A673 (cell line): Measurements from ENCODE around the gene CAMSAP2. TPM values are rescaled to one million over a fixed set of nuclear protein-coding genes. Genes with fewer than 3 reads are reported as not detected.

ENCODE experiments used
- BruUV-seq: library from RNA; stranded (reverse); fragments of 400-500 nt; replicated peaks from 2 replicates; lab custom pipeline; 2021; lab: Mats Ljungman, UMichigan
- CTCF ChIA-PET: fragments of 300-600 bp; sonication (Branson Sonifier 250); formaldehyde crosslinking; loops from one replicate; lab custom pipeline; 2022; ENCODE audit warnings: antibody characterized with exemption; lab: Charles Lee
- POLR2A ChIA-PET: fragments of 300-600 bp; sonication (Branson Sonifier 250); formaldehyde crosslinking; loops from one replicate; lab custom pipeline; 2022; ENCODE audit warnings: antibody characterized with exemption; ENCODE audit not compliant: low non-redundant PET; lab: Charles Lee
- DNase-seq: peaks from one replicate; pipeline ENCODE4 v3.0.0-alpha.2; 2015; ENCODE audit warnings: low spot score
- H3K27ac ChIP-seq: fragments of 200-600 bp; sonication (generic); 2 replicates; pipeline ENCODE4 v1.5.1; 2016; ENCODE audit warnings: mixed run types, low read depth, mild to moderate bottlenecking, mixed read lengths, antibody characterized with exemption, low read length; ENCODE audit not compliant: poor library complexity, severe bottlenecking
- H3K27me3 ChIP-seq: fragments of 200-600 bp; sonication (generic); replicated peaks from 2 replicates; pipeline ENCODE4 v1.6.1; 2017; ENCODE audit warnings: mixed run types, low read depth, mild to moderate bottlenecking, mixed read lengths, antibody characterized with exemption, low read length; ENCODE audit not compliant: insufficient read depth, poor library complexity
- H3K36me3 ChIP-seq: fragments of 200-600 bp; sonication (generic); 2 replicates; pipeline ENCODE4 v1.6.1; 2016; ENCODE audit warnings: mixed run types, mild to moderate bottlenecking, mixed read lengths, antibody characterized with exemption, low read length; ENCODE audit not compliant: insufficient read depth, poor library complexity, severe bottlenecking
- H3K4me1 ChIP-seq: fragments of 200-600 bp; sonication (generic); 2 replicates; pipeline ENCODE4 v1.6.1; 2017; ENCODE audit warnings: mixed run types, mild to moderate bottlenecking, mixed read lengths, antibody characterized with exemption, low read length; ENCODE audit not compliant: insufficient read depth, poor library complexity, severe bottlenecking
- H3K4me3 ChIP-seq: fragments of 200-600 bp; sonication (generic); 2 replicates; pipeline ENCODE4 v1.5.1; 2016; ENCODE audit warnings: low read depth, mixed run types, mild to moderate bottlenecking, mixed read lengths, low read length; ENCODE audit not compliant: poor library complexity, severe bottlenecking
- H3K9me3 ChIP-seq: fragments of 200-600 bp; sonication (generic); 2 replicates; pipeline ENCODE4 v1.6.1; 2016; ENCODE audit warnings: mixed run types, low read depth, mild to moderate bottlenecking, mixed read lengths, antibody characterized with exemption, low read length; ENCODE audit not compliant: poor library complexity, severe bottlenecking
- EZH2 ChIP-seq: fragments of 200-600 bp; sonication (generic); IDR thresholded peaks from 2 replicates; pipeline ENCODE4 v1.6.1; 2017; ENCODE audit warnings: borderline replicate concordance, low read depth, mild to moderate bottlenecking, mixed read lengths, antibody characterized with exemption, low read length; ENCODE audit not compliant: poor library complexity, severe bottlenecking
- intact Hi-C: fragments of 100-400 bp; cut with micrococcal nuclease; formaldehyde crosslinking; loops from one replicate; pipeline ENCODE4 v1.10.0; 2022; ENCODE audit not compliant: unreplicated experiment
- total RNA-seq: library from RNA; stranded (reverse); gene quantifications from 2 replicates; pipeline ENCODE4 v1.2.3, GENCODE V29; 2021
- TF ChIP-seq, protein P1 (sequence below): fragments of 300-800, 200-600 bp; sonication (generic); conservative IDR thresholded peaks from 2 replicates; pipeline ENCODE4 v1.5.1; 2017; ENCODE audit warnings: low read depth, mild to moderate bottlenecking, antibody characterized with exemption, low read length, moderate library complexity, mixed read lengths

Gene CAMSAP2
- total RNA-seq, 1 experiment from 2014 or later = 39.4 TPM

DNA sequence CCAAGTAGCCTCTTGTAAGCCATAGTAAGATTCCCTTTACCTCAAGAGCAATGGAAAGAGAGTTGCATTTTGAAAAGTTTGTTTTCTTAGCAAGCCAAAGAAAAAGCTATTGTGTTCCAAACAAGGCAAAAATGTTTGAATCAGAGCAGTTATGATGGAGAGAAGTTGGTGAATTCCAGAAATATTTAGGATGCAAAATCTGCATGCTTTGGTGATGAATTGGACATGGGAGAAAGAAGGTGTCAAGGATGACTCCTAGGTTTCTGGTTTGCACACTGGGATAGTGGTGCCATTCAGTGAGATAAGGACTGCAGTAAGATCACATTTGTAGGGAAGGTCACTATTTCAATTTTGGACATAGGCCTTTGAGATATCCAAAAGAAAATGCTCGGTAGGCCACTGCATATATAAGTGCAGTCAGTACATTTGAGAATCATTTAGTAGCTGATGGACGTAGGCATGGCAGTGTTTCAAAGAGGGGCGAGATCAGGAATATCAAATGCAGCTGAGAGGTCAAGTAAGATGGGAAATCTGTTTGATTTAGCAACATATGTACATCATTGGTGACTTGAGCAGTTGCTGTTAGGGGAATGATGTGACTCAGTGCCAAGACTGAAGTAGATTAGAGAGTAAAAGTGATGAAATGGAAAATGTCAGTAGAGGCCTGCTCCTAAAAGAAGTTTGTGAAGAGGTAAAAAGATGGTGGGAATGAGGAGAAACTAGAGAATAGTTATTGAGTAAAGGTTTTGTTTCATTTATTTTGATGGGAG lies 100.2 kb downstream of the CAMSAP2 start:
- TF ChIP-seq, protein P1, sequence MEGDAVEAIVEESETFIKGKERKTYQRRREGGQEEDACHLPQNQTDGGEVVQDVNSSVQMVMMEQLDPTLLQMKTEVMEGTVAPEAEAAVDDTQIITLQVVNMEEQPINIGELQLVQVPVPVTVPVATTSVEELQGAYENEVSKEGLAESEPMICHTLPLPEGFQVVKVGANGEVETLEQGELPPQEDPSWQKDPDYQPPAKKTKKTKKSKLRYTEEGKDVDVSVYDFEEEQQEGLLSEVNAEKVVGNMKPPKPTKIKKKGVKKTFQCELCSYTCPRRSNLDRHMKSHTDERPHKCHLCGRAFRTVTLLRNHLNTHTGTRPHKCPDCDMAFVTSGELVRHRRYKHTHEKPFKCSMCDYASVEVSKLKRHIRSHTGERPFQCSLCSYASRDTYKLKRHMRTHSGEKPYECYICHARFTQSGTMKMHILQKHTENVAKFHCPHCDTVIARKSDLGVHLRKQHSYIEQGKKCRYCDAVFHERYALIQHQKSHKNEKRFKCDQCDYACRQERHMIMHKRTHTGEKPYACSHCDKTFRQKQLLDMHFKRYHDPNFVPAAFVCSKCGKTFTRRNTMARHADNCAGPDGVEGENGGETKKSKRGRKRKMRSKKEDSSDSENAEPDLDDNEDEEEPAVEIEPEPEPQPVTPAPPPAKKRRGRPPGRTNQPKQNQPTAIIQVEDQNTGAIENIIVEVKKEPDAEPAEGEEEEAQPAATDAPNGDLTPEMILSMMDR = no peak
- TF ChIP-seq EZH2 = no peak
- ChIA-PET POLR2A (no interaction called here), CTCF (no interaction called here)
- BruUV-seq = no TSS peak
- Histone ChIP-seq H3K27ac (no peak overlapping the region), H3K4me1 (no peaks in the 10 kb centered on the region), H3K27me3 (no peaks in the 10 kb centered on the region), H3K9me3 (peaks cover 9% of the 10 kb centered on the region), H3K36me3 (peaks cover 3% of the 10 kb centered on the region), H3K4me3 (no peak overlapping the region)
- intact Hi-C loops = loop anchor here (10.0 kb wide), 1 partner anchor 214 kb away; the partner anchor contains the start of gene KIF14
- DNase-seq = no peak

DNA sequence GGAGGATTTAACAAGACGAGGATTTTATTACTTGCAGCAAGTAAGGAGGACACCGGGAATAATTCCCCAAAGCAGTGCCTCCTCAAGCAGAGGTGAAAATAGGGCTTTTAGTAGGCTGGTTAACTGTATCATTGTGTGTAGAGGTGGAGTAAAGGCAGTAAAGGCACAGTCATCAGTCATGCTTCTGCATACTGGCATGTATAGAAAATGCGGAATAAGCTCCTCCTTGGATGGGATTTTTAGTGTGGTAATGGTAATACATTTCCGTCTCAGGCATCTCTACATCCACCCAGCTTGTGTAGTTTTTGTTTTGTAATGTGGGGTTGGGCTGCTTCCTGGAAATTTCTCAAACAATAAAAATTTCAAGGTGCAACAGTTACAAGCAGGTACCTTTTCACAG lies 106.7 kb downstream of the CAMSAP2 start:
- ChIA-PET CTCF (no interaction called here), POLR2A (no interaction called here)
- intact Hi-C loops = no loop called here
- Histone ChIP-seq H3K36me3 (peaks cover 37% of the 10 kb centered on the region), H3K4me1 (no peaks in the 10 kb centered on the region), H3K27ac (no peak overlapping the region), H3K4me3 (no peak overlapping the region), H3K9me3 (no peaks in the 10 kb centered on the region), H3K27me3 (no peaks in the 10 kb centered on the region)
- TF ChIP-seq EZH2 = no peak
- TF ChIP-seq, protein P1 = no peak
- no TSS peak for BruUV-seq
- no peak for DNase-seq

DNA sequence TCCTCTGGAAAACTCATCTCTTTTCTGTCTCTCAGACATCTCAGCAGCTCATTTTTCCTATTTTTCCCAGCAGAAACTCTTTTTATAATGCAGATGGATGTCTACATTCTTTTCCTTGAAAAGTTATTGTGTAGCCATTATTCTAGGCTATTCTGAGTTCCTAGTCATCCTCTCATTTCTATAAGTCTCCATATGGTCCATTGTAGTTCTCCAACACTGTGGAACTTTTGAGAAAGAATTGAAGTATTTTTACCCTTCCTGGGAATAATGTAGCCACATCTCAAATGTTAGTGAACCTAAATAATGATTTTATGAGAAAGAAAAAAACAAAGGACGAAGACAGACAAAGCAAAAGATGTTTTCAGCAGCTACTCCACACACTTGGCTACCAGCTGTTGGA lies 107.7 kb downstream of the CAMSAP2 start:
- Histone ChIP-seq H3K9me3 (no peaks in the 10 kb centered on the region), H3K27me3 (no peaks in the 10 kb centered on the region), H3K27ac (no peak overlapping the region), H3K4me1 (no peaks in the 10 kb centered on the region), H3K4me3 (no peak overlapping the region), H3K36me3 (peaks cover 37% of the 10 kb centered on the region)
- intact Hi-C loops = no loop called here
- no peak for TF ChIP-seq EZH2
- TF ChIP-seq, protein P1 = no peak
- ChIA-PET CTCF (no interaction called here), POLR2A (no interaction called here)
- no TSS peak for BruUV-seq
- no peak for DNase-seq
